Gastroesophageal sphincter (tissue), 4 donors: ENCODE data around the gene CST9L. TPM values are rescaled to one million over a fixed set of nuclear protein-coding genes. Genes with fewer than 3 reads are reported as not detected.

Experiments
- ATAC-seq: fragments of 150-250 bp; one replicate; pipeline ENCODE4 v1.9.1; 2016; ENCODE audit warnings: mild to moderate bottlenecking, moderate library complexity
- H3K27ac ChIP-seq, 4 donors: fragments of 200-600 bp; sonication (generic) in 3 of 4; 1 replicate in 3 of 4; 2 replicates in 1 of 4; pipeline ENCODE4 v1.5.1; 2016 to 2019
- H3K27me3 ChIP-seq: fragments of 200-600 bp; sonication (generic); one replicate; pipeline ENCODE4 v1.5.1; 2019
- H3K36me3 ChIP-seq, 2 donors: fragments of 200-600 bp; sonication (generic); one replicate each; pipeline ENCODE4 v1.5.1; 2019; ENCODE audit warnings: control low read depth in 1 of 2
- H3K4me1 ChIP-seq, 3 donors: fragments of 200-600 bp; sonication (generic); 1 replicate in 2 of 3; 2 replicates in 1 of 3; pipeline ENCODE4 v1.5.1; 2016 to 2019; ENCODE audit warnings: control low read depth in 2 of 3
- H3K4me3 ChIP-seq, 2 donors: fragments of 200-600 bp; sonication (generic); one replicate each; pipeline ENCODE4 v1.5.1; 2019; ENCODE audit warnings: mild to moderate bottlenecking in 1 of 2, moderate library complexity in 1 of 2
- H3K9me3 ChIP-seq, 3 donors: fragments of 200-600 bp; sonication (generic); one replicate each; pipeline ENCODE4 v1.5.1; 2017 to 2019; ENCODE audit warnings: control low read depth in 2 of 3
- EP300 ChIP-seq: sonication (generic); formaldehyde crosslinking; IDR thresholded peaks from one replicate; pipeline ENCODE4 v1.6.1; 2017; ENCODE audit warnings: antibody characterized with exemption, mild to moderate bottlenecking
- POLR2A ChIP-seq, 2 donors: fragments of 450-650 bp; IDR thresholded peaks; one replicate each; pipeline ENCODE4 v1.6.1; 2017; ENCODE audit warnings: antibody characterized with exemption in 2 of 2, mild to moderate bottlenecking in 2 of 2, moderate library complexity in 1 of 2
- POLR2AphosphoS5 ChIP-seq: sonication (generic); formaldehyde crosslinking; IDR thresholded peaks from one replicate; pipeline ENCODE4 v1.6.1; 2017; ENCODE audit warnings: antibody characterized with exemption
- WGBS, 2 donors: methylation state at CpG; one replicate each; pipeline ENCODE4 v1.1.5; 2018; ENCODE audit warnings: low coverage in 1 of 2; 5-methylcytosine and 5-hydroxymethylcytosine counted together
- total RNA-seq, 4 donors: library from RNA; depleted of rRNA; stranded (reverse); fragments of >200 nt; gene quantifications; one replicate each; pipeline ENCODE4 v1.1.0, GENCODE V29; 2016
- TF ChIP-seq, protein P1 (sequence below), 4 experiments: fragments of 200-600 bp in 2 of 4; fragments of 450-650 bp in 2 of 4; sonication (generic) in 1 of 4; IDR thresholded peaks; one replicate each; pipeline ENCODE4 v1.5.1; 2017 to 2019; ENCODE audit warnings: antibody characterized with exemption in 4 of 4, mild to moderate bottlenecking in 2 of 4, moderate library complexity in 2 of 4

The CST9L gene
- total RNA-seq, 4 donors from 2014 or later, result not detected

DNA sequence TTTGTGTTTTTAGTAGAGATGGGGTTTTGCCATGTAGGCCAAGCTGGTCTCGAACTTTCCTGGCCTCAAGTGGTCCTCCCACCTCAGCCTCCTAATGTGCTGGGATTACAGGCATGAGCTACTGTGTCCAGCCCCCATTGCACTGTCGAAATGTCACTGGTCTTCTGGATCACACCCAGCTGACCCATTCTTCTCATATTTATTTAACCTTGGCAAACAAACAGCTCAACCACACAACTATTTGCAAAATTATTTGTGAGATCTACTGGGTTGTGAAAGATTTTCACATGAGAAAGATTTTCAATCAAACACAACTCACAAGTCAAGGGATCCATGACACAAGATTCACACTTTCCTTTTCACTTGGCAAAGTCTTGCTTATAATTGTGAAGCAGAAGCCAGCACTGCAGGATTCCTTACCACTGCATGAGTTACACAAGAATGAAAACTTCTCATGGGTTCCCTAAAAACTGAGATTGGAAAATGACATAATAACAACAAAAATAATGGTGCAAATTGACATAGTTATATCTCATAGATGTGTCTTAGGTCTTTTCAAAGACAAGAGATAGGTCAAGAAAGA is 2.0 kb upstream of the CST9L start:
- no peak for ATAC-seq
- Histone ChIP-seq H3K9me3 (no peaks in the 10 kb centered on the region), H3K4me3 (no peak overlapping the region), H3K4me1 (no peaks in the 10 kb centered on the region), H3K36me3 (no peaks in the 10 kb centered on the region), H3K27me3 (no peaks in the 10 kb centered on the region), H3K27ac (no peak overlapping the region)
- TF ChIP-seq POLR2AphosphoS5 (no peak), EP300 (no peak), POLR2A (IDR thresholded peaks at IDR 0.05) (no peak)
- TF ChIP-seq, protein P1, sequence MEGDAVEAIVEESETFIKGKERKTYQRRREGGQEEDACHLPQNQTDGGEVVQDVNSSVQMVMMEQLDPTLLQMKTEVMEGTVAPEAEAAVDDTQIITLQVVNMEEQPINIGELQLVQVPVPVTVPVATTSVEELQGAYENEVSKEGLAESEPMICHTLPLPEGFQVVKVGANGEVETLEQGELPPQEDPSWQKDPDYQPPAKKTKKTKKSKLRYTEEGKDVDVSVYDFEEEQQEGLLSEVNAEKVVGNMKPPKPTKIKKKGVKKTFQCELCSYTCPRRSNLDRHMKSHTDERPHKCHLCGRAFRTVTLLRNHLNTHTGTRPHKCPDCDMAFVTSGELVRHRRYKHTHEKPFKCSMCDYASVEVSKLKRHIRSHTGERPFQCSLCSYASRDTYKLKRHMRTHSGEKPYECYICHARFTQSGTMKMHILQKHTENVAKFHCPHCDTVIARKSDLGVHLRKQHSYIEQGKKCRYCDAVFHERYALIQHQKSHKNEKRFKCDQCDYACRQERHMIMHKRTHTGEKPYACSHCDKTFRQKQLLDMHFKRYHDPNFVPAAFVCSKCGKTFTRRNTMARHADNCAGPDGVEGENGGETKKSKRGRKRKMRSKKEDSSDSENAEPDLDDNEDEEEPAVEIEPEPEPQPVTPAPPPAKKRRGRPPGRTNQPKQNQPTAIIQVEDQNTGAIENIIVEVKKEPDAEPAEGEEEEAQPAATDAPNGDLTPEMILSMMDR (IDR thresholded peaks at IDR 0.05), result no peak
- 33% methylated on average over 2 of the region's 2 CpGs; no CpG with 5 or more reads in 1 of the 2 donors for WGBS, 2 donors

DNA sequence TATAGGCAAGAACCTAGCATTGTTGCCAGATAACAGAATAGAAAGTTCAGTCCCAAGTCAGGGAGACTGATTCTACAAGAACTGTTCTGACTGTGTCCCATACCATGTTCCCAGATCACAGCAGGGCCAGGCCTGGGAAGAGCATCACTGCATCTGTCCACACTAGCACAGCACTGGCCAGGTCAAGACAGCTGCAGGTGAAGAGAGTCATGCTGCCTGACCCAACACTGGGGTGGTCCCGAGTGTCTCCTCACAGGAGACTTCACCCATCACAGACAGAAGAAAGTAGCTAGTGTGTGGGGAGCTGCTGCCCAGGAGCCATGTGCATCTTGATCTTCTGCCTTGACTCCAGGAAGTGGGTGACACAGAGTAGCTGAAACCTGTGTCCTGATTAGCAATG is 1.3 kb upstream of the CST9L start:
- no peaks in the 10 kb centered on the region for H3K4me1 ChIP-seq
- H3K4me3 ChIP-seq, result no peak overlapping the region
- no peaks in the 10 kb centered on the region for H3K36me3 ChIP-seq
- no peaks in the 10 kb centered on the region for H3K9me3 ChIP-seq
- no peak overlapping the region for H3K27ac ChIP-seq
- TF ChIP-seq, protein P1 (IDR thresholded peaks at IDR 0.05), result no peak
- TF ChIP-seq POLR2AphosphoS5 (no peak), EP300 (no peak), POLR2A (IDR thresholded peaks at IDR 0.05) (no peak)
- WGBS, 2 donors, result 70 to 100% methylated on average over 1 of the region's 1 CpG
- no peak for ATAC-seq
- H3K27me3 ChIP-seq, result no peaks in the 10 kb centered on the region

DNA sequence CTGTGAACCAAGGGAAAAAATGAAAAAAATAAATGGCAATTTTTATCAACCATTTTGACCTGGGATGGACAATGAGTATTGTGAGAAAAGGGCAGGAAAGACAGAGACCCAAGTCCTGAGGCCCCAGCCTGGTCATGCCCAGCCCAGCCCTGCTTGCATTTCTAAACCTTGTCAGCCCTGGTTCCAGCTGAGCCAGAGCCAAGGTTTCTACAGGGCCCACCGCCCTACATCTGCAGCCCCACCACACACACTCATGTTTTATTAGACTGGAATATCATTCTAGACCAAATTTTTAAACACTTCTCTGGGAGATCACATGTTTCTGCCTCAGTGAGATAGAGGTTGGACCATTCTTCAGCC is 667 bp upstream of the CST9L start:
- no peaks in the 10 kb centered on the region for H3K4me1 ChIP-seq
- H3K27me3 ChIP-seq, result no peaks in the 10 kb centered on the region
- H3K4me3 ChIP-seq, result no peak overlapping the region
- ATAC-seq, result no peak
- 91 to 100% methylated on average over 1 of the region's 1 CpG for WGBS, 2 donors
- no peak overlapping the region for H3K27ac ChIP-seq
- no peaks in the 10 kb centered on the region for H3K9me3 ChIP-seq
- no peak for TF ChIP-seq POLR2A (IDR thresholded peaks at IDR 0.05)
- no peak for TF ChIP-seq EP300
- TF ChIP-seq POLR2AphosphoS5, result no peak
- TF ChIP-seq, protein P1 (IDR thresholded peaks at IDR 0.05), result no peak
- H3K36me3 ChIP-seq, result no peaks in the 10 kb centered on the region

DNA sequence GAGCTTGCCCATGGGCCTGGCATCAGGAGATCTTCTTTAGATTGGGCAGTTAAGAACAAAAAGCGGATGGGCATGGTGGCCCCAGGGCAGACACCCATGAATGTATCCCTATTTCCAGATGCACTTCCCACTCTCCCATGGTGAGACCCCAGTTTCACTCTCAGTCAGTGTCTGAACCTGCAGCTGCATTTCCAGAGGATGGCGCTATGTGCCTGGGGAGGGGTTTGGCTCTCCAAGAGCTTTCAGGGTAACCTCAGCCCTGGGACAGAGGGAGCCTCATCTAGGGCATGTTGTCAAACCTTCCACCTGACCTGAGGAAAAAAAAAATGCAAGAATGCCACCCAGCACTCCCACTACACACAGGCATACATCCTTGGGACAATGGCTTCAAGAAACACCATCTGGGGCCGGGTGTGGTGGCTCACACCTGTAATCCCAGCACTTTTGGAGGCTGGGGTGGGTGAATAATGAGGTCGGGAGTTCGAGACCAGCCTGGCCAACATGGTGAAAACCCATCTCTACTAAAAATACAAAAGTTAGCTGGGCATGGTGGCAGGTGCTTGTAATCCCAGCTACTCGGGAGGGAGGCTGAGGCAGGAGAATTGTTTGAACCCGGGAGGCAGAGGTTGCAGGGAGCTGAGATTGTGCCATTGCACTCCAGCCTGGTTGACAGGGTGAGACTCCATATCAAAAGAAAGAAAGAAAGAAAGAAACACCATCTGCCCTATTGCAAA is 1.9 kb downstream of the CST9L start:
- no peaks in the 10 kb centered on the region for H3K27me3 ChIP-seq
- TF ChIP-seq EP300 (no peak), POLR2AphosphoS5 (no peak), POLR2A (IDR thresholded peaks at IDR 0.05) (no peak)
- TF ChIP-seq, protein P1 (IDR thresholded peaks at IDR 0.05), result no peak
- no peak for ATAC-seq
- no peak overlapping the region for H3K27ac ChIP-seq
- peaks cover 0 to 21% (median 0%) of the 10 kb centered on the region in 3 donors for H3K9me3 ChIP-seq
- no peaks in the 10 kb centered on the region for H3K4me1 ChIP-seq
- no peak overlapping the region for H3K4me3 ChIP-seq
- WGBS, 2 donors, result 69 to 78% methylated on average over 5 to 6 of the region's 7 CpGs
- no peaks in the 10 kb centered on the region for H3K36me3 ChIP-seq
